Thoracic aorta (tissue), 2 donors: ENCODE results near the gene HNRNPL. TPM values are rescaled to one million over a fixed set of nuclear protein-coding genes. Genes with fewer than 3 reads are reported as not detected.

Experiments used
- ATAC-seq: fragments of 150-250 bp; one replicate; pipeline ENCODE4 v1.8.0; 2017; ENCODE audit warnings: low read depth; ENCODE audit not compliant: insufficient number of reproducible peaks, low FRiP score
- DNase-seq: peaks from one replicate; pipeline ENCODE4 v3.0.0-alpha.2; 2020; ENCODE audit warnings: low spot score
- H3K27ac ChIP-seq, 2 donors: fragments of 200-600 bp; sonication (generic); 1 replicate in 1 of 2; 2 replicates in 1 of 2; pipeline ENCODE4 v1.5.1; 2016; ENCODE audit warnings: mild to moderate bottlenecking in 2 of 2, moderate library complexity in 2 of 2
- H3K27me3 ChIP-seq: fragments of 200-600 bp; sonication (generic); replicated peaks from 2 replicates; pipeline ENCODE4 v1.6.0; 2016; ENCODE audit warnings: mild to moderate bottlenecking; ENCODE audit not compliant: insufficient read depth
- H3K36me3 ChIP-seq: fragments of 200-600 bp; sonication (generic); one replicate; pipeline ENCODE4 v1.5.1; 2016
- H3K4me1 ChIP-seq, 2 donors: fragments of 200-600 bp; sonication (generic); 1 replicate in 1 of 2; 2 replicates in 1 of 2; pipeline versions ENCODE4 v1.5.1 to v1.6.0; 2016; ENCODE audit warnings: low read depth in 2 of 2, mild to moderate bottlenecking in 1 of 2; ENCODE audit not compliant: control insufficient read depth in 1 of 2
- H3K4me3 ChIP-seq: fragments of 200-600 bp; sonication (generic); 2 replicates; pipeline ENCODE4 v1.5.1; 2016; ENCODE audit warnings: mild to moderate bottlenecking
- H3K9me3 ChIP-seq: fragments of 200-600 bp; sonication (generic); 2 replicates; pipeline ENCODE4 v1.5.1; 2016
- total RNA-seq, 2 donors: library from RNA; depleted of rRNA; stranded (reverse); fragments of >200 nt; gene quantifications; one replicate each; pipeline versions ENCODE4 v1.1.0 to v1.2.3, GENCODE V29; 2016
- TF ChIP-seq, protein P1 (sequence below): fragments of 200-600 bp; sonication (generic); IDR thresholded peaks from one replicate; pipeline ENCODE4 v1.5.1; 2019; ENCODE audit warnings: antibody characterized with exemption

Gene HNRNPL
- 100 to 1,000 TPM; 153 to 167 TPM for total RNA-seq

DNA sequence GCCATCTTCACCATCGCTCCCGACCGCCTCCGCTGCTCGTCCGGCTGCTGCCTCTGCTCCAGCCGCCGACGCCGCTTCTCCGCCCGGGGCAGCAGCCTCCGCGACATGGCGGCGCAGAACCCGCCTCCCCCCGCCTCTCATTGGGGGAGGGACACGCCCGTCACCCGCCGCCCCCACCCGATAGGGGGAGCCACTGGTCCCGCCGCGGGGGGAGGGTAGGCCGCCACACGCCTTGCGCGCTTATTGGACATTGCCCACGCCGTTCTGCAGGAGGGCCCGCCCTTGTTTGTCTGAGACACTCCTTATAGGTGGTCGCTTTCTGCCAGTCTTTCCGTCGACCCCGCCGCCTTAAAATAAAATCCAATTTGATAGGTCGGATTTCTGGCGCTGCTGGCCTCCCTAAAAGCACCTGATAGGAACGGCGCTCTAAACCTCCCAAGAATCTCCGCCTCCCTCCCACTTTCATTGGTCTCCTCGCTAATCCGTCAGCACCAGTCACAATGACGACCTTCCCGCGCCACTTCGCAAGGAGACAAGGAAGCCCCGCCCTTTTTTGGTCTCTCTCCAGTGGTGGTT is at the start of gene HNRNPL:
HNRNPL (minus strand) TSS at position 127 of the 576 bp plus-strand sequence; CDS start at position 107, 20 bp downstream.
- DNase-seq = peak; percentile 100
- TF ChIP-seq, protein P1, sequence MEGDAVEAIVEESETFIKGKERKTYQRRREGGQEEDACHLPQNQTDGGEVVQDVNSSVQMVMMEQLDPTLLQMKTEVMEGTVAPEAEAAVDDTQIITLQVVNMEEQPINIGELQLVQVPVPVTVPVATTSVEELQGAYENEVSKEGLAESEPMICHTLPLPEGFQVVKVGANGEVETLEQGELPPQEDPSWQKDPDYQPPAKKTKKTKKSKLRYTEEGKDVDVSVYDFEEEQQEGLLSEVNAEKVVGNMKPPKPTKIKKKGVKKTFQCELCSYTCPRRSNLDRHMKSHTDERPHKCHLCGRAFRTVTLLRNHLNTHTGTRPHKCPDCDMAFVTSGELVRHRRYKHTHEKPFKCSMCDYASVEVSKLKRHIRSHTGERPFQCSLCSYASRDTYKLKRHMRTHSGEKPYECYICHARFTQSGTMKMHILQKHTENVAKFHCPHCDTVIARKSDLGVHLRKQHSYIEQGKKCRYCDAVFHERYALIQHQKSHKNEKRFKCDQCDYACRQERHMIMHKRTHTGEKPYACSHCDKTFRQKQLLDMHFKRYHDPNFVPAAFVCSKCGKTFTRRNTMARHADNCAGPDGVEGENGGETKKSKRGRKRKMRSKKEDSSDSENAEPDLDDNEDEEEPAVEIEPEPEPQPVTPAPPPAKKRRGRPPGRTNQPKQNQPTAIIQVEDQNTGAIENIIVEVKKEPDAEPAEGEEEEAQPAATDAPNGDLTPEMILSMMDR = no peak
- peak within 1 kb of the TSS; percentile 100 for H3K4me3 ChIP-seq
- H3K27ac ChIP-seq = peak within 1 kb of the TSS; percentile 100
- H3K9me3 ChIP-seq = no peaks in the 10 kb centered on the region
- H3K4me1 ChIP-seq = peaks cover 28 to 58% of the 10 kb centered on the region in 2 donors
- H3K36me3 ChIP-seq = peaks cover 26% of the 10 kb centered on the region
- H3K27me3 ChIP-seq = no peaks in the 10 kb centered on the region
- ATAC-seq = peak; percentile 57

- no peak for DNase-seq
- Histone ChIP-seq H3K4me3 (peak overlapping the region; percentile 75), H3K27ac (peak overlapping the region; percentile 44 to 79), H3K9me3 (no peaks in the 10 kb centered on the region), H3K36me3 (no peaks in the 10 kb centered on the region), H3K27me3 (no peaks in the 10 kb centered on the region), H3K4me1 (peaks cover 18 to 33% of the 10 kb centered on the region in 2 donors)
- TF ChIP-seq, protein P1 = no peak
- ATAC-seq = no peak
Observed at GRCh38 chr19:38898788-38899446, 49.1 kb upstream of the HNRNPL start.

- Histone ChIP-seq H3K4me1 (peaks cover 8 to 16% of the 10 kb centered on the region in 2 donors), H3K27me3 (no peaks in the 10 kb centered on the region), H3K4me3 (no peak overlapping the region), H3K27ac (no peak overlapping the region), H3K36me3 (peaks cover 4% of the 10 kb centered on the region), H3K9me3 (no peaks in the 10 kb centered on the region)
- DNase-seq = no peak
- TF ChIP-seq, protein P1 = no peak
- no peak for ATAC-seq
Observed at GRCh38 chr19:38894968-38895367, 45.2 kb upstream of the HNRNPL start.

DNA sequence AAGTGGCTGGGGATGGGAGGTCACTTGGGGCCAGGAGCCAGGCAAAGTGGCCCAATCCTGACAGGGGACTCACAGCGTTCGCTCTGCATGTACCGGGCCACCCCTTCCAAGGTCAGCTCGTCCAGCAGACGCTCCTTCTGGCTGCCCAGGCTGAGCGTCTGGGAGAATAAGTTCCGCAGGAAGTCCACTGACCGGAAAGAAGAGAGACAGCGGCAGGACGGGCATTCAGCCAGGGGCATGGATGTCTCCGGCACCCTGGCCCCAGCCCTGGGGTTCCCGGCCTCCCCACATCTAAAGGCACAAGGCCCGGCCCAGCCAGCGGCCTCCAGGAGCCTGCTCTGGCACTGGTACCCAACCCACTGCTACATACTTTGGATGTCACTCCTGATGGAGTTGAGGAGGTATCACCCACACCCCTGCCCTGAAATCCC is 43.6 kb upstream of the HNRNPL start:
- DNase-seq (no peak), ATAC-seq (no peak)
- Histone ChIP-seq H3K27ac (no peak overlapping the region), H3K4me1 (peaks cover 6 to 11% of the 10 kb centered on the region in 2 donors), H3K4me3 (no peak overlapping the region), H3K27me3 (no peaks in the 10 kb centered on the region), H3K36me3 (peaks cover 20% of the 10 kb centered on the region), H3K9me3 (no peaks in the 10 kb centered on the region)
- TF ChIP-seq, protein P1 = no peak

GRCh38 chr19:38892841-38893240 is 43.1 kb upstream of the HNRNPL start:
- ATAC-seq (no peak), DNase-seq (no peak)
- H3K27me3 ChIP-seq = no peaks in the 10 kb centered on the region
- H3K4me1 ChIP-seq = peaks cover 1 to 6% of the 10 kb centered on the region in 2 donors
- H3K36me3 ChIP-seq = peaks cover 24% of the 10 kb centered on the region
- H3K4me3 ChIP-seq = no peak overlapping the region
- H3K27ac ChIP-seq = no peak overlapping the region
- TF ChIP-seq, protein P1 = no peak
- no peaks in the 10 kb centered on the region for H3K9me3 ChIP-seq
